Measurements from ENCODE around the gene EIF2AK2.
"Not testable (repeated sequence)": the region's sequence is repeated elsewhere in the genome, so short reads cannot be mapped to it uniquely, and the experiment has no call there.

The EIF2AK2 gene

GRCh38 chr2:37156857-37157714 is at the start of gene EIF2AK2:
EIF2AK2 (minus strand) TSS chr2:37156980; CDS start chr2:37147806, 9,174 bp downstream.
- peaks cover 44% of the 10 kb centered on the region for H3K4me1 Mint-ChIP-seq
- peak within 1 kb of the TSS; percentile 94 for H3K27ac Mint-ChIP-seq (ENCODE audit: low read depth)
- ATAC-seq (replicated peaks; ENCODE audit: extremely low read depth, poor library complexity, severe bottlenecking) (peak; percentile 98), DNase-seq (ENCODE audit: low spot score in 2 of 2) (peak; percentile 67 to 79)
- no peaks in the 10 kb centered on the region for H3K27me3 Mint-ChIP-seq
- peak within 1 kb of the TSS; percentile 89 for H3K4me3 Mint-ChIP-seq
- H3K36me3 Mint-ChIP-seq (ENCODE audit: insufficient read depth): peaks cover 9% of the 10 kb centered on the region
- H3K9me3 Mint-ChIP-seq: peaks cover 6% of the 10 kb centered on the region

GRCh38 chr2:37205689-37206341 is 49.0 kb upstream of the EIF2AK2 start:
- DNase-seq (ENCODE audit: low spot score in 2 of 2) (no peak), ATAC-seq (replicated peaks; ENCODE audit: extremely low read depth, poor library complexity, severe bottlenecking) (no peak)
- Mint-ChIP-seq H3K27ac (ENCODE audit: low read depth) (no peak overlapping the region), H3K27me3 (no peaks in the 10 kb centered on the region), H3K4me3 (no peak overlapping the region), H3K4me1 (peaks cover 18% of the 10 kb centered on the region), H3K36me3 (ENCODE audit: insufficient read depth) (peaks cover 65% of the 10 kb centered on the region), H3K9me3 (peaks cover 9% of the 10 kb centered on the region)

GRCh38 chr2:37205071-37205661 is 48.4 kb upstream of the EIF2AK2 start:
- H3K4me1 Mint-ChIP-seq: peaks cover 18% of the 10 kb centered on the region
- H3K4me3 Mint-ChIP-seq; ATAC-seq (replicated peaks; ENCODE audit: extremely low read depth, poor library complexity, severe bottlenecking); DNase-seq (ENCODE audit: low spot score in 2 of 2); H3K27me3 Mint-ChIP-seq; H3K9me3 Mint-ChIP-seq; H3K27ac Mint-ChIP-seq (ENCODE audit: low read depth): not testable (repeated sequence)
- peaks cover 64% of the 10 kb centered on the region for H3K36me3 Mint-ChIP-seq (ENCODE audit: insufficient read depth)

GRCh38 chr2:37203708-37204107 is 46.9 kb upstream of the EIF2AK2 start:
- H3K4me1 Mint-ChIP-seq: peaks cover 24% of the 10 kb centered on the region
- ATAC-seq (replicated peaks; ENCODE audit: extremely low read depth, poor library complexity, severe bottlenecking): no peak
- no peak for DNase-seq (ENCODE audit: low spot score in 2 of 2)
- H3K9me3 Mint-ChIP-seq: no peaks in the 10 kb centered on the region
- H3K36me3 Mint-ChIP-seq (ENCODE audit: insufficient read depth): peaks cover 54% of the 10 kb centered on the region
- H3K27ac Mint-ChIP-seq (ENCODE audit: low read depth): no peak overlapping the region
- H3K27me3 Mint-ChIP-seq: no peaks in the 10 kb centered on the region
- no peak overlapping the region for H3K4me3 Mint-ChIP-seq

GRCh38 chr2:37201766-37202165 is 45.0 kb upstream of the EIF2AK2 start:
- peaks cover 44% of the 10 kb centered on the region for H3K36me3 Mint-ChIP-seq (ENCODE audit: insufficient read depth)
- peaks cover 20% of the 10 kb centered on the region for H3K4me1 Mint-ChIP-seq
- no peaks in the 10 kb centered on the region for H3K9me3 Mint-ChIP-seq
- ATAC-seq (replicated peaks; ENCODE audit: extremely low read depth, poor library complexity, severe bottlenecking) (peak; percentile 87), DNase-seq (ENCODE audit: low spot score in 2 of 2) (no peak)
- H3K27me3 Mint-ChIP-seq: no peaks in the 10 kb centered on the region
- peak overlapping the region; percentile 13 for H3K27ac Mint-ChIP-seq (ENCODE audit: low read depth)
- no peak overlapping the region for H3K4me3 Mint-ChIP-seq

GRCh38 chr2:37201208-37201607 is 44.4 kb upstream of the EIF2AK2 start:
- no peak overlapping the region for H3K4me3 Mint-ChIP-seq
- H3K27ac Mint-ChIP-seq (ENCODE audit: low read depth): peak overlapping the region; percentile 13
- H3K27me3 Mint-ChIP-seq: no peaks in the 10 kb centered on the region
- ATAC-seq (replicated peaks; ENCODE audit: extremely low read depth, poor library complexity, severe bottlenecking) (no peak), DNase-seq (ENCODE audit: low spot score in 2 of 2) (no peak)
- H3K9me3 Mint-ChIP-seq: no peaks in the 10 kb centered on the region
- H3K36me3 Mint-ChIP-seq (ENCODE audit: insufficient read depth): peaks cover 47% of the 10 kb centered on the region
- H3K4me1 Mint-ChIP-seq: peaks cover 24% of the 10 kb centered on the region

- DNase-seq (ENCODE audit: low spot score in 2 of 2) (no peak), ATAC-seq (replicated peaks; ENCODE audit: extremely low read depth, poor library complexity, severe bottlenecking) (no peak)
- Mint-ChIP-seq H3K4me1 (peaks cover 25% of the 10 kb centered on the region), H3K27me3 (no peaks in the 10 kb centered on the region), H3K27ac (ENCODE audit: low read depth) (no peak overlapping the region), H3K36me3 (ENCODE audit: insufficient read depth) (peaks cover 37% of the 10 kb centered on the region), H3K4me3 (no peak overlapping the region), H3K9me3 (no peaks in the 10 kb centered on the region)
Measured at GRCh38 chr2:37198681-37199065, 41.9 kb upstream of the EIF2AK2 start.

- Mint-ChIP-seq H3K27me3 (no peaks in the 10 kb centered on the region), H3K9me3 (no peaks in the 10 kb centered on the region), H3K27ac (ENCODE audit: low read depth) (peak within 1 kb of the TSS; percentile 96), H3K4me1 (peaks cover 19% of the 10 kb centered on the region), H3K4me3 (peak within 1 kb of the TSS; percentile 92), H3K36me3 (ENCODE audit: insufficient read depth) (peaks cover 23% of the 10 kb centered on the region)
- DNase-seq (ENCODE audit: low spot score in 2 of 2): peak; percentile 86 to 95
- ATAC-seq (replicated peaks; ENCODE audit: extremely low read depth, poor library complexity, severe bottlenecking): peak; percentile 89
Measured at GRCh38 chr2:37196320-37197195, 39.8 kb upstream of the EIF2AK2 start, which contains the start of gene CEBPZOS. CEBPZOS (plus strand) TSS chr2:37196496; CDS start chr2:37199705, 3,209 bp downstream.

GRCh38 chr2:37195862-37196319 is 39.1 kb upstream of the EIF2AK2 start:
- H3K27ac Mint-ChIP-seq (ENCODE audit: low read depth): peak overlapping the region; percentile 96
- peak overlapping the region; percentile 92 for H3K4me3 Mint-ChIP-seq
- H3K27me3 Mint-ChIP-seq; H3K9me3 Mint-ChIP-seq; DNase-seq (ENCODE audit: low spot score in 2 of 2); ATAC-seq (replicated peaks; ENCODE audit: extremely low read depth, poor library complexity, severe bottlenecking): not testable (repeated sequence)
- H3K36me3 Mint-ChIP-seq (ENCODE audit: insufficient read depth): peaks cover 23% of the 10 kb centered on the region
- H3K4me1 Mint-ChIP-seq: peaks cover 18% of the 10 kb centered on the region

- no peaks in the 10 kb centered on the region for H3K27me3 Mint-ChIP-seq
- no peak for ATAC-seq (replicated peaks; ENCODE audit: extremely low read depth, poor library complexity, severe bottlenecking)
- no peaks in the 10 kb centered on the region for H3K9me3 Mint-ChIP-seq
- peaks cover 12% of the 10 kb centered on the region for H3K4me1 Mint-ChIP-seq
- no peak overlapping the region for H3K4me3 Mint-ChIP-seq
- no peak for DNase-seq (ENCODE audit: low spot score in 2 of 2)
- peaks cover 15% of the 10 kb centered on the region for H3K36me3 Mint-ChIP-seq (ENCODE audit: insufficient read depth)
- H3K27ac Mint-ChIP-seq (ENCODE audit: low read depth): no peak overlapping the region
Measured at GRCh38 chr2:37192551-37192950, 35.8 kb upstream of the EIF2AK2 start.

GRCh38 chr2:37191747-37192146 is 35.0 kb upstream of the EIF2AK2 start:
- DNase-seq (ENCODE audit: low spot score in 2 of 2) (no peak), ATAC-seq (replicated peaks; ENCODE audit: extremely low read depth, poor library complexity, severe bottlenecking) (no peak)
- H3K36me3 Mint-ChIP-seq (ENCODE audit: insufficient read depth): peaks cover 12% of the 10 kb centered on the region
- no peaks in the 10 kb centered on the region for H3K27me3 Mint-ChIP-seq
- no peaks in the 10 kb centered on the region for H3K9me3 Mint-ChIP-seq
- peaks cover 6% of the 10 kb centered on the region for H3K4me1 Mint-ChIP-seq
- no peak overlapping the region for H3K4me3 Mint-ChIP-seq
- H3K27ac Mint-ChIP-seq (ENCODE audit: low read depth): no peak overlapping the region

GRCh38 chr2:37191253-37191652 is 34.5 kb upstream of the EIF2AK2 start:
- ATAC-seq (replicated peaks; ENCODE audit: extremely low read depth, poor library complexity, severe bottlenecking) (no peak), DNase-seq (ENCODE audit: low spot score in 2 of 2) (no peak)
- H3K27ac Mint-ChIP-seq (ENCODE audit: low read depth): no peak overlapping the region
- H3K36me3 Mint-ChIP-seq (ENCODE audit: insufficient read depth): peaks cover 7% of the 10 kb centered on the region
- no peaks in the 10 kb centered on the region for H3K9me3 Mint-ChIP-seq
- H3K4me1 Mint-ChIP-seq: peaks cover 2% of the 10 kb centered on the region
- no peak overlapping the region for H3K4me3 Mint-ChIP-seq
- no peaks in the 10 kb centered on the region for H3K27me3 Mint-ChIP-seq
